Right ventricle myocardium inferior (tissue), 1 donor: ENCODE data around the gene SERPING1. TPM values are rescaled to one million over a fixed set of nuclear protein-coding genes. Genes with fewer than 3 reads are reported as not detected.

Experiments used
- ATAC-seq: fragments of 200-7000 bp; cut with Tn5 transposase; one replicate; pipeline ENCODE4 v1.9.1; 2020; ENCODE audit warnings: mild to moderate bottlenecking, moderate library complexity
- DNase-seq: peaks from one replicate; pipeline ENCODE4 v3.0.0; 2021; ENCODE audit errors: missing footprints
- intact Hi-C: fragments of 100-400 bp; cut with DNase I; formaldehyde crosslinking; loops from one replicate; pipeline ENCODE4 v1.11.0; 2022
- long read RNA-seq: library from polyadenylated mRNA; unstranded; transcript quantifications from one replicate; pipeline ENCODE4 v2.0.0, GENCODE V29; 2021
- total RNA-seq: library from RNA; stranded (reverse); fragmentation: NEBNext Ultra II Directional; extraction: Animal tissue kit (Norgen Biotek cat#: 25700); gene quantifications from one replicate; pipeline ENCODE4 v1.2.1, GENCODE V29; 2021
- donor health status: DM: no; HTN: yes; CAD: no; lungs with severe emphysema.

SERPING1 gene
- total RNA-seq, result 157 TPM
- long read RNA-seq, transcript SERPING1-201 (8 exons, 2,002 nt), result major isoform, 53 of 78 reads
- long read RNA-seq, partial matches to known transcripts, result 17 of 78 reads
- long read RNA-seq, other reads (novel, unspliced or antisense), result 6 of 78 reads

GRCh38 chr11:57597461-57597915 is at the start of gene SERPING1:
Gene SERPING1 (plus strand): TSS chr11:57597685. CDS start chr11:57598271, 586 bp downstream.
- DNase-seq (peak; percentile 79), ATAC-seq (peak; percentile 87)
- intact Hi-C loops, result no loop called here

GRCh38 chr11:57547854-57548377 is 49.6 kb upstream of the SERPING1 start:
- ATAC-seq, result no peak
- intact Hi-C loops, result no loop called here
- DNase-seq, result peak; percentile 48

GRCh38 chr11:57549983-57550382 is 47.5 kb upstream of the SERPING1 start:
- DNase-seq (no peak), ATAC-seq (no peak)
- intact Hi-C loops, result no loop called here

- intact Hi-C loops, result no loop called here
- no peak for ATAC-seq
- no peak for DNase-seq
These were observed 45.5 kb upstream of the SERPING1 start for GRCh38 chr11:57551941-57552340.

- ATAC-seq, result no peak
- intact Hi-C loops, result no loop called here
- no peak for DNase-seq
These were observed 45.0 kb upstream of the SERPING1 start for GRCh38 chr11:57552479-57552878.

- DNase-seq, result no peak
- intact Hi-C loops, result no loop called here
- no peak for ATAC-seq
These were observed 42.1 kb upstream of the SERPING1 start for GRCh38 chr11:57555393-57555792.

- intact Hi-C loops, result no loop called here
- DNase-seq, result no peak
- ATAC-seq, result no peak
These were observed 41.4 kb upstream of the SERPING1 start for GRCh38 chr11:57556041-57556440.

GRCh38 chr11:57560146-57560545 is 37.3 kb upstream of the SERPING1 start:
- DNase-seq, result no peak
- ATAC-seq, result no peak
- intact Hi-C loops, result no loop called here

- intact Hi-C loops, result no loop called here
- no peak for ATAC-seq
- DNase-seq, result no peak
These were observed 34.9 kb upstream of the SERPING1 start for GRCh38 chr11:57562596-57562995.

GRCh38 chr11:57566005-57566904 is 31.2 kb upstream of the SERPING1 start:
- intact Hi-C loops, result no loop called here
- ATAC-seq (peak; percentile 40), DNase-seq (no peak)

- peak; percentile 22 for ATAC-seq
- intact Hi-C loops, result no loop called here
- no peak for DNase-seq
These were observed 30.5 kb upstream of the SERPING1 start for GRCh38 chr11:57566905-57567514.

- peak; percentile 92 for DNase-seq
- intact Hi-C loops, result loop anchor here (2.0 kb wide), 1 partner anchor 77 kb away; no protein-coding TSS in a partner anchor
- peak; percentile 85 for ATAC-seq
These were observed 29.8 kb upstream of the SERPING1 start, which contains the start of gene UBE2L6 for GRCh38 chr11:57567515-57568329. Gene UBE2L6 (minus strand): TSS chr11:57567672. CDS start chr11:57567611, 61 bp downstream.

- DNase-seq, result no peak
- intact Hi-C loops, result loop anchor here (2.0 kb wide), 1 partner anchor 76 kb away; no protein-coding TSS in a partner anchor
- ATAC-seq, result peak; percentile 13
These were observed 29.1 kb upstream of the SERPING1 start for GRCh38 chr11:57568330-57568766.

GRCh38 chr11:57571606-57572005 is 25.9 kb upstream of the SERPING1 start:
- DNase-seq (no peak), ATAC-seq (no peak)
- intact Hi-C loops, result no loop called here

GRCh38 chr11:57574061-57574460 is 23.4 kb upstream of the SERPING1 start:
- no peak for ATAC-seq
- no peak for DNase-seq
- intact Hi-C loops, result no loop called here

GRCh38 chr11:57584341-57584740 is 13.1 kb upstream of the SERPING1 start:
- DNase-seq (no peak), ATAC-seq (no peak)
- intact Hi-C loops, result no loop called here

- intact Hi-C loops, result no loop called here
- DNase-seq, result no peak
- no peak for ATAC-seq
These were observed 12.2 kb upstream of the SERPING1 start for GRCh38 chr11:57585301-57585700.

GRCh38 chr11:57586711-57587245 is 10.7 kb upstream of the SERPING1 start:
- ATAC-seq (no peak), DNase-seq (no peak)
- intact Hi-C loops, result no loop called here
